Measurements from ENCODE around the gene AMPH.

AMPH gene

DNA sequence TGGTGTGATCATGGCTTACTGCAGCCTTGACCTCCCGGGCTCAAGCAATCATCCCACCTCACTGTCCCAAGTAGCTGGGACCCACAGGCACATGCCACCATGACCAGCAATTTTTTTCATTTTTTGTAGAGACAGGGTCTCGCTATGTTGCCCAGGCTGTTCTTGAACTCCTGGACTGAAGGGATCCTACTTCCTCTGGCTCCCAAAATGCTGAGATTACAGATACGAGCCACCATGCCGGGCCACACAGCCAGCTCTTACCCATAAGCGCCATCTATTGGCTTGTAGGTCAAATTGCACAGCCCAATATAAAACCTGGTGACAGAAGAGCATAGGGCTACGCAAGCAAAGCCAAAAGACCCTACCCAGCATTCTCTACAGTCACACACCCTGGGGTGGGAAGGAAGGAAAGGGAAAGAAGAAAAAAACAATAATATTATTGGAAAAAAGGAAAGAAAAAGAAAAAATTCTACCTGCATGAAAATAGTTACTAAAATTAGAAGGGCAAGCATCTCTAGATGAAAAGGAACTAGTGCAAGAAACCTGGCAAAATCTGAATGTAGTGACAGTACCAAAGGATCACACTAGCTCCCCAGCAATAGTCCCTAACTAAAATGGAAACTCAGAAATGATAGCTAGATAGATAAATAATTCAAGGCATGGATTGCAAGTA, 29.4 kb upstream of the AMPH start:
- Histone ChIP-seq H3K27ac (ENCODE audit: low read length) (no peak overlapping the region), H3K9ac (ENCODE audit: low read depth, low read length) (no peak overlapping the region), H3K9me3 (ENCODE audit: insufficient read depth, low read depth, low read length) (no peaks in the 10 kb centered on the region), H3K36me3 (ENCODE audit: insufficient read depth, low read depth, low read length) (no peaks in the 10 kb centered on the region), H3K4me1 (ENCODE audit: insufficient read depth, low read length) (no peaks in the 10 kb centered on the region), H3K4me3 (ENCODE audit: low read length) (no peak overlapping the region), H3K27me3 (ENCODE audit: insufficient read depth, low read length) (no peaks in the 10 kb centered on the region)

DNA sequence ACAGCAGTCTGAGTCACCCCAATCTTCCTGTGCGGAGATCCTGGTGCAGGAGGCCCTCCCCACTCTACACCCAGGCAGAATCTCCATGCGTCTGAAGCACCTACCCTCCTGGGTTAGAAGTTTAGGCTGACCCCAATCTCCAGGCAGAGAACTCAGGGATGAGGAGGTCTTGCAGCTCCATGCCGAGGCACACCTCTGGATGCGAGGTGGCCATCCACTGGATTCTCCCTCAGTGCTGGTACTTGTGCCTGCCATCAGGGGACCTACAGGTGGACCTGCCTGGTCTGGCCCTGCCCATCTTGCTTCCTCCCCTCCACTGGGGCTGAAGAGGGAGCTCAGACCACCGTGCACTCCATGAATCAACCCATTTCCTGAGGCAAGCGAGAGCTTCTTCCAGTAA, 28.8 kb upstream of the AMPH start:
- Histone ChIP-seq H3K4me1 (ENCODE audit: insufficient read depth, low read length) (no peaks in the 10 kb centered on the region), H3K36me3 (ENCODE audit: insufficient read depth, low read depth, low read length) (no peaks in the 10 kb centered on the region), H3K4me3 (ENCODE audit: low read length) (no peak overlapping the region), H3K9me3 (ENCODE audit: insufficient read depth, low read depth, low read length) (no peaks in the 10 kb centered on the region), H3K9ac (ENCODE audit: low read depth, low read length) (no peak overlapping the region), H3K27ac (ENCODE audit: low read length) (no peak overlapping the region), H3K27me3 (ENCODE audit: insufficient read depth, low read length) (no peaks in the 10 kb centered on the region)

GRCh38 chr7:38658921-38659320, 27.7 kb upstream of the AMPH start:
- Histone ChIP-seq H3K27ac (ENCODE audit: low read length) (no peak overlapping the region), H3K9me3 (ENCODE audit: insufficient read depth, low read depth, low read length) (no peaks in the 10 kb centered on the region), H3K27me3 (ENCODE audit: insufficient read depth, low read length) (no peaks in the 10 kb centered on the region), H3K4me3 (ENCODE audit: low read length) (no peak overlapping the region), H3K9ac (ENCODE audit: low read depth, low read length) (no peak overlapping the region), H3K36me3 (ENCODE audit: insufficient read depth, low read depth, low read length) (no peaks in the 10 kb centered on the region), H3K4me1 (ENCODE audit: insufficient read depth, low read length) (no peaks in the 10 kb centered on the region)

DNA sequence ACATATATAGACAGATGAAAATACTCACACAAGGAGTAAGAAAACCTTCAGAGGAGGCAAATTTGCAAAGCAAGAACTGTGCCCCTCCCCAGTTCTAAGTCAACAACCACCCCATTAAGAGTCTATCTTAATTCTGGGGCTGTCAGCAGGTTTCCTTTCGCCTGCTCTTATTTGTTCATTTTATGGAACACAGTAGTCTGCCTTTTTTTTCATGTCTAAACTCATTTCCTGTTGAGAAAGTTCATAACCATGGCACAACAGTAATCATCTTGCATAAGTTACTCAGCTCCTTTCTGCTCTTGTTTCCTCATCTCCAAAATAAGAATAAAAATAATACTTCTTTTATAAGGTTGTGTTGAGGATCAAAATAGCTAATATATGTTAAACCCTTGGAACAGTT, 25.8 kb upstream of the AMPH start:
- H3K4me1 ChIP-seq (ENCODE audit: insufficient read depth, low read length), result no peaks in the 10 kb centered on the region
- H3K27ac ChIP-seq (ENCODE audit: low read length), result no peak overlapping the region
- no peaks in the 10 kb centered on the region for H3K27me3 ChIP-seq (ENCODE audit: insufficient read depth, low read length)
- H3K4me3 ChIP-seq (ENCODE audit: low read length), result no peak overlapping the region
- H3K36me3 ChIP-seq (ENCODE audit: insufficient read depth, low read depth, low read length), result no peaks in the 10 kb centered on the region
- no peaks in the 10 kb centered on the region for H3K9me3 ChIP-seq (ENCODE audit: insufficient read depth, low read depth, low read length)
- H3K9ac ChIP-seq (ENCODE audit: low read depth, low read length), result no peak overlapping the region

DNA sequence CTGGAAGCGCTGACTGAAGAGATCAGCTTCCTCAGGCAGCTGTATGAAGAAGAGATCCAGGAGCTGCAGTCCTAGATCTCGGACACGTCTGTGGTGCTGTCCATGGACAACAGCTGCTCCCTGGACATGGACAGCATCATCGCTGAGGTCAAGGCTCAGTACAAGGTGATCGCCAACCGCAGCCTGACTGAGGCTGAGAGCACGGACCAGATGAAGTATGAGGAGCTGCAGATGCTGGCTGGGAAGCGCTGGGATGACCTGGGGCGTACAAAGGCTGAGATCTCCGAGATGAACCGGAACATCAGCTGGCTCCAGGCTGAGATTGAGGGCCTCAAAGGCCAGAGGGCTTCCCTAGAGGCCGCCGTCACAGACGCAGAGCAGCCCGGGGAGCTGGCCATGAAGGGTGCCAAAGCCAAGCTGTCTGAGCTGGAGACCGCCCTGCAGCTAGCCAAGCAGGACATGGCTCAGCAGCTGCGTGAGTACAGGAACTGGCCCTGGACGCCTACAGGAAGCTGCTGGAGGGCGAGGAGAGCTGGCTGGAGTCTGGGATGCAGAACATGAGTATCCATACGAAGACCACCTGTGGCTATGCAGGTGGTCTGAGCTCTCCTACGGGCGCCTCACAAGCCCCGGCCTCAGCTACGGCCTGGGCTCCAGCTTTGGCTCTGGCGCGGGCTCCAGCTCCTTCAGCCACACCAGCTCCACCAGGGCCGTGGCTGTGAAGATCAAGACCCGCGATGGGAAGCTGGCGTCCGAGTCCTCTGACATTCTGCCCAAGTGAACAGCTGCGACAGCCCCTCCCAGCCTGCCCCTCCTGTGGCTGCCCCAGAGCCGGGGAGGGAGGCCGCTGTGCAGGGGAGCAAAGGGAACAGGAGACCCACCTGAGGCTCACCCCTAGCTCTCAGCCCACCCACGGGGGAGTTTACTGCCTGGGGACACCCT, 24.9 kb upstream of the AMPH start:
- Histone ChIP-seq H3K27me3 (ENCODE audit: insufficient read depth, low read length) (no peaks in the 10 kb centered on the region), H3K36me3 (ENCODE audit: insufficient read depth, low read depth, low read length) (no peaks in the 10 kb centered on the region), H3K27ac (ENCODE audit: low read length) (no peak overlapping the region), H3K9me3 (ENCODE audit: insufficient read depth, low read depth, low read length) (no peaks in the 10 kb centered on the region), H3K4me1 (ENCODE audit: insufficient read depth, low read length) (no peaks in the 10 kb centered on the region), H3K9ac (ENCODE audit: low read depth, low read length) (no peak overlapping the region), H3K4me3 (ENCODE audit: low read length) (no peak overlapping the region)

GRCh38 chr7:38637957-38638356, 6.8 kb upstream of the AMPH start:
- Histone ChIP-seq H3K36me3 (ENCODE audit: insufficient read depth, low read depth, low read length) (no peaks in the 10 kb centered on the region), H3K4me1 (ENCODE audit: insufficient read depth, low read length) (no peaks in the 10 kb centered on the region), H3K9ac (ENCODE audit: low read depth, low read length) (no peak overlapping the region), H3K27ac (ENCODE audit: low read length) (no peak overlapping the region), H3K9me3 (ENCODE audit: insufficient read depth, low read depth, low read length) (no peaks in the 10 kb centered on the region), H3K27me3 (ENCODE audit: insufficient read depth, low read length) (peaks cover 7% of the 10 kb centered on the region; the same call in 1 of the 2 replicates), H3K4me3 (ENCODE audit: low read length) (no peak overlapping the region)

DNA sequence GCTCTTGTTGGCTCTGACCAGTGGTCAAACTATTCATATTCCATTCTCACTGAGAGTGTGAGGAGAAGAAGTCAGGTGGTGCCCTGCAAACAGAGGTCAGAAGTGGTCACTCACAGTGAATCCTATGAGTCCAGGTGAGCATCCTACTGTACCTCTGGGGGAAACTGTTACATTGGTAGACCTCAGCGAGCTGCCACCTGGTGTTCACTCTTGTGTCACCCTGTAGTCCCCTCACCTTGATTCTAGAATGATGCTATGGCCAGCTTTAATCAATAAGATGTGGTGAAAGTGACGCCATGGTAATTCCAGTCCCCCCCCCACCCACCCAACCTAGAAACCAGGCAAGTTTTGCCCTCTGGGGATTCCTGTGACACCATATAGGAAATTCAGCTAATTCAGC, 1.2 kb upstream of the AMPH start:
- H3K9ac ChIP-seq (ENCODE audit: low read depth, low read length), result no peak overlapping the region
- no peak overlapping the region for H3K27ac ChIP-seq (ENCODE audit: low read length)
- H3K36me3 ChIP-seq (ENCODE audit: insufficient read depth, low read depth, low read length), result no peaks in the 10 kb centered on the region
- no peaks in the 10 kb centered on the region for H3K9me3 ChIP-seq (ENCODE audit: insufficient read depth, low read depth, low read length)
- no peak overlapping the region for H3K4me3 ChIP-seq (ENCODE audit: low read length)
- H3K27me3 ChIP-seq (ENCODE audit: insufficient read depth, low read length), result peaks cover 46% of the 10 kb centered on the region
- H3K4me1 ChIP-seq (ENCODE audit: insufficient read depth, low read length), result no peaks in the 10 kb centered on the region; the same call in 1 of the 2 replicates

DNA sequence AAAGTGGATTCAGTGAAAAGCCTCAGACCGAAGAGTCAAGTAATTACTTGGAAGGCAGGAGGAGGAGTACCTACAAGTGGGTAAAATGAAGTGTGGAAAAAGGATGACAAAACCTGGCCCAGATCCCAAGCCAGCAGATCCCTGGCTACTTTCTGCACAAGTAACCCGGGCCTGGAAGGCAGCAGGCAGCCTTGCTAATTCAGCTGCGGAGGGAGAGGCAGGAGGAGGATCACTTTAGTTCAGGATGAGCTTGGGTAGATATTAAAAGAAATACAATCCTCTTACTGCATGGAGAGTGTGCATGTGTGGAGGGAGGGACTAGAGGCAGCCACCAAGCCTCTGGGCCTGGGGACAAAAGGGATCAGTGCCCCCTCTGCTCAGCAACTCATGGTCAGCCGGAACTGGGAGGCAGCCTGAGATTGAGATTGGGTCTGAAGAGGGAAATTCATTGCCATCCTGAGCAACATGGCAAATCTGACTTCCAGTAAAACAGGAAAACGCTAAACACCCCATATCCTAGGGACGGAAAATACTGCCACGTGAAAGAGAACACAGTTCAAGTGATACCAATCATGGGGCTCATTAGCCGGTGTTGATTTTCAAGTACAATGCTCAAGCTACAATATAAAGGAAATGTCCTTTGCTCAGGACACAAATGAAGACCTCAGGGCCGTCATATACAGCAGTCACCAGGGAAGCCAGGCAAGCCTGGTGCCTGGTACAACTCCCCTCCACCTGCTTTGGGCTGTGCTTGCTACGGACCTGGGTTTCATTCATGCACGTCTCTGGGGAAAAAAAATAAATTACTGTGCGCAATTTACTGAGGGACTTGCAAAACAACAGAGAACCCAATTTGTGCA, 1.3 kb downstream of the AMPH start:
- Histone ChIP-seq H3K9me3 (ENCODE audit: insufficient read depth, low read depth, low read length) (no peaks in the 10 kb centered on the region), H3K9ac (ENCODE audit: low read depth, low read length) (peak overlapping the region; percentile 51; the same call in 1 of the 2 replicates), H3K27me3 (ENCODE audit: insufficient read depth, low read length) (peaks cover 46% of the 10 kb centered on the region), H3K27ac (ENCODE audit: low read length) (no peak overlapping the region), H3K36me3 (ENCODE audit: insufficient read depth, low read depth, low read length) (no peaks in the 10 kb centered on the region), H3K4me3 (ENCODE audit: low read length) (peak overlapping the region; percentile 72), H3K4me1 (ENCODE audit: insufficient read depth, low read length) (no peaks in the 10 kb centered on the region; the same call in 1 of the 2 replicates)

DNA sequence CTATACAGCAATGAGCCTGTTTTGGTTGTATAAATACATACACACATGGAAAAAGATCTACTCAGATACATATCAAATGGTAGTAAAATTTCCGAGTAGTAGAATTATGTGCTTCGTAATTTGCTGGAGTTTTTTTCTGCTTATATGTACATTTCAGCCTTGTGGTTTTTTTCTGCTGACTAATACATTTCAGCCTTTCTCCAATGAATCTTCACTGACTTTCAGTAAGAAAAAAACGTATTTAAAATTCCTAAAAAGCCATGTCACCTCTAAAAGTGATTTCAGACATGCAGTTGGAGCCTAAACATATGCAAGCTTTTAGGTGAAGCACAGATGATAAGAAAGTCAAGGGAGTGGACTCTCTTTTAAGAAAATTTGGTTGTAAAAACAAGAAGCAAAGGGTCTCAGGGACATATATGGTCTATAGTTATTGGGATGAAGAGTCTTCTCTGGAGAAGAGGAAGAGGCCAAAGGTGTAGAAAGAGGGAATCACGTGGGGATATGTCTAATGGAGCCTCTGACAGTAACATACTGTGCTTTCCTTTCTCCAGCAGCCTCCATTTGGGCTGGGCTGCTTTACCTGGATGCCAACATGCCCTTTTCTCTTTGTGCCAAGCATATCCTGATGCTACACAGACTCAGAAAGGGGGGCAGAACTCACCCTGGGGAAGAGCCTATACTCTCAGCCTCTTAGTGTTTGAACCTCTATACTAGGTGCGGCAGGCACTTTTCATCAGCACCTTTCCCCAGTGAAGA, 2.4 kb downstream of the AMPH start:
- Histone ChIP-seq H3K9ac (ENCODE audit: low read depth, low read length) (no peak overlapping the region), H3K27ac (ENCODE audit: low read length) (no peak overlapping the region), H3K36me3 (ENCODE audit: insufficient read depth, low read depth, low read length) (no peaks in the 10 kb centered on the region), H3K9me3 (ENCODE audit: insufficient read depth, low read depth, low read length) (no peaks in the 10 kb centered on the region), H3K27me3 (ENCODE audit: insufficient read depth, low read length) (peaks cover 46% of the 10 kb centered on the region), H3K4me3 (ENCODE audit: low read length) (no peak overlapping the region), H3K4me1 (ENCODE audit: insufficient read depth, low read length) (no peaks in the 10 kb centered on the region; the same call in 1 of the 2 replicates)

DNA sequence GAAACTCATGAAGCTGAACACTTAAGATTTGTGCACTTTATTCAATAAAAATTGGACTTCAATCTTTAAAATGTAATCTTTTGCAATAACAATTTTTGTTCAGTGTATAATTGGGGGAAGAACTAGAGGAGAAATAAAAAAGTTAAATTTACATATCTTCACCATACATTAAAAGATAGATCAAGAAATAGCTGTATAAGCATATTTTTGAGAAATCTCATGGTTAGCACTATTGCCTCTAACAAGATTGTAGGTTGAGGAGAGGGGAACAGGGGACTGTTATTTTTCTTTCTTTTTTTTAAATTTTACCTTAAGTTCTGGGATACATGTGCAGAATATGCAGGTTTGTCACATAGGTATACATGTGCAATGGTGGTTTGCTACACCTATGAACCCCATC, 5.3 kb downstream of the AMPH start:
- Histone ChIP-seq H3K36me3 (ENCODE audit: insufficient read depth, low read depth, low read length) (no peaks in the 10 kb centered on the region), H3K27me3 (ENCODE audit: insufficient read depth, low read length) (peaks cover 23% of the 10 kb centered on the region), H3K27ac (ENCODE audit: low read length) (no peak overlapping the region), H3K4me1 (ENCODE audit: insufficient read depth, low read length) (no peaks in the 10 kb centered on the region; the same call in 1 of the 2 replicates), H3K4me3 (ENCODE audit: low read length) (no peak overlapping the region), H3K9ac (ENCODE audit: low read depth, low read length) (no peak overlapping the region), H3K9me3 (ENCODE audit: insufficient read depth, low read depth, low read length) (no peaks in the 10 kb centered on the region)

DNA sequence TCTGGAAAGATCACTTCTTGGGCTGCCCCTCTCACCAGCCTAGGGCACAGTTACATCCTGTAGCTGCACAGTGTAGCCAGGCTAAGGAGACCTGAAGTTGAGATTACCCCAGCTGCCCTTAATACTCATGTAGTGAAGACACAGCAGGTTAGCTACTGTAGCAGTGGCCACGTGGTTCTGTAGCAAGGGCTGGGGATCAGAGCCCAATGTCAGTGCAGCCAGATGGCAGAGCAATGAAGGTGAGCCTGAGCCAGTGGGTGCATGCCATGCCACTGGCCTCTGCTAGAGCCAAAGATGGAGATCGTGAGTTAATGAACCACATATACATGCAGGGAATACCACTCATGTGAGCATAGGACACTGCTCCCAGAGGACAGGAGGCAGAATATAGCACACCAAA, 15.5 kb downstream of the AMPH start:
- Histone ChIP-seq H3K36me3 (ENCODE audit: insufficient read depth, low read depth, low read length) (no peaks in the 10 kb centered on the region), H3K27me3 (ENCODE audit: insufficient read depth, low read length) (no peaks in the 10 kb centered on the region), H3K9me3 (ENCODE audit: insufficient read depth, low read depth, low read length) (no peaks in the 10 kb centered on the region), H3K9ac (ENCODE audit: low read depth, low read length) (no peak overlapping the region), H3K4me3 (ENCODE audit: low read length) (no peak overlapping the region), H3K27ac (ENCODE audit: low read length) (no peak overlapping the region), H3K4me1 (ENCODE audit: insufficient read depth, low read length) (no peaks in the 10 kb centered on the region)

Data from iPS-20b (cell line).